ENCODE results near the gene CPNE1. TPM values are rescaled to one million over a fixed set of nuclear protein-coding genes. Genes with fewer than 3 reads are reported as not detected.
"Not testable (repeated sequence)": the region's sequence is repeated elsewhere in the genome, so short reads cannot be mapped to it uniquely, and the experiment has no call there.

CPNE1 gene
- total RNA-seq, 4 donors from 2014 or later = 80.6 to 166 (median 131) TPM

- H3K4me3 ChIP-seq (replicated peaks in 1 of 3) = no peak overlapping the region
- H3K27me3 ChIP-seq = no peaks in the 10 kb centered on the region
- H3K4me1 ChIP-seq = peaks cover 0 to 8% of the 10 kb centered on the region in 2 donors
- peaks cover 75 to 78% of the 10 kb centered on the region in 2 donors for H3K36me3 ChIP-seq
- no peaks in the 10 kb centered on the region for H3K9me3 ChIP-seq
- TF ChIP-seq CTCF (IDR thresholded peaks at IDR 0.05) (no peak), POLR2A (IDR thresholded peaks at IDR 0.05) (no peak)
- intact Hi-C loops (cut with DNase I) = loop anchor here (10.0 kb wide), 1 partner anchor 175 kb away; no protein-coding TSS in a partner anchor
- no peak overlapping the region for H3K27ac ChIP-seq
- DNase-seq = no peak
Measured at GRCh38 chr20:35710039-35710438, 45.3 kb upstream of the CPNE1 start.

- Histone ChIP-seq H3K9me3 (no peaks in the 10 kb centered on the region), H3K36me3 (peaks cover 75 to 78% of the 10 kb centered on the region in 2 donors), H3K4me3 (replicated peaks in 1 of 3) (no peak overlapping the region), H3K4me1 (peaks cover 0 to 8% of the 10 kb centered on the region in 2 donors), H3K27ac (no peak overlapping the region), H3K27me3 (no peaks in the 10 kb centered on the region)
- DNase-seq = no peak
- WGBS, 2 donors = 86 to 88% methylated on average over 1 of the region's 1 CpG
- intact Hi-C loops (cut with DNase I) = loop anchor here (10.0 kb wide), 1 partner anchor 244 kb away; no protein-coding TSS in a partner anchor
- TF ChIP-seq CTCF (IDR thresholded peaks at IDR 0.05) (no peak), POLR2A (IDR thresholded peaks at IDR 0.05) (no peak)
Measured at GRCh38 chr20:35709259-35709658, 44.6 kb upstream of the CPNE1 start.

- peaks cover 0 to 8% of the 10 kb centered on the region in 2 donors for H3K4me1 ChIP-seq
- H3K27me3 ChIP-seq = no peaks in the 10 kb centered on the region
- H3K27ac ChIP-seq = no peak overlapping the region
- intact Hi-C loops (cut with DNase I) = loop anchor here (10.0 kb wide), 1 partner anchor 244 kb away; no protein-coding TSS in a partner anchor
- peaks cover 75 to 78% of the 10 kb centered on the region in 2 donors for H3K36me3 ChIP-seq
- H3K4me3 ChIP-seq (replicated peaks in 1 of 3) = no peak overlapping the region
- DNase-seq = no peak
- WGBS, 2 donors = 61 to 68% methylated on average over 1 of the region's 1 CpG
- H3K9me3 ChIP-seq = no peaks in the 10 kb centered on the region
- TF ChIP-seq CTCF (IDR thresholded peaks at IDR 0.05) = no peak
- TF ChIP-seq POLR2A (IDR thresholded peaks at IDR 0.05) = no peak
Measured at GRCh38 chr20:35708502-35708901, 43.8 kb upstream of the CPNE1 start.

- peaks cover 71 to 78% of the 10 kb centered on the region in 2 donors for H3K36me3 ChIP-seq
- intact Hi-C loops (cut with DNase I) = loop anchor here (10.0 kb wide), 1 partner anchor 242 kb away; no protein-coding TSS in a partner anchor
- not testable (repeated sequence) for DNase-seq
Measured at GRCh38 chr20:35706591-35707529, 42.2 kb upstream of the CPNE1 start.

GRCh38 chr20:35705894-35706293, 41.2 kb upstream of the CPNE1 start:
- WGBS, 2 donors = 93% methylated on average over 11 of the region's 11 CpGs
- peaks cover 66 to 74% of the 10 kb centered on the region in 2 donors for H3K36me3 ChIP-seq
- not testable (repeated sequence) for H3K4me3 ChIP-seq (replicated peaks in 1 of 3); H3K4me1 ChIP-seq; H3K9me3 ChIP-seq; H3K27ac ChIP-seq; DNase-seq; H3K27me3 ChIP-seq
- intact Hi-C loops (cut with DNase I) = loop anchor here (10.0 kb wide), 1 partner anchor 241 kb away; no protein-coding TSS in a partner anchor

More at GRCh38 chr20:35706591-35707529, 42.2 kb upstream of the CPNE1 start:
- 93 to 96% methylated on average over 17 of the region's 17 CpGs for WGBS, 2 donors
- H3K9me3 ChIP-seq; H3K4me1 ChIP-seq; H3K27me3 ChIP-seq; H3K27ac ChIP-seq; H3K4me3 ChIP-seq (replicated peaks in 1 of 3): not testable (repeated sequence)
